Calu3 (cell line): Measurements from ENCODE around the gene IGFBP6. TPM values are rescaled to one million over a fixed set of nuclear protein-coding genes. Genes with fewer than 3 reads are reported as not detected.

Source experiments
- BruUV-seq: library from RNA; stranded (reverse); fragments of 400-500 nt; replicated peaks from 2 replicates; lab custom pipeline; 2021; lab: Mats Ljungman, UMichigan
- CTCF ChIA-PET: fragments of 300-600 bp; sonication (Branson Sonifier 250); formaldehyde crosslinking; loops from one replicate; lab custom pipeline; 2022; ENCODE audit warnings: antibody characterized with exemption; lab: Charles Lee
- DNase-seq: peaks from one replicate; pipeline ENCODE4 v3.0.0; 2022
- H3K27ac Mint-ChIP-seq: one replicate; pipeline ENCODE4 v1.8.0; 2022; ENCODE audit warnings: mixed read lengths; ENCODE audit not compliant: unreplicated experiment
- H3K27me3 Mint-ChIP-seq: one replicate; pipeline ENCODE4 v1.8.0; 2022; ENCODE audit warnings: mixed read lengths; ENCODE audit not compliant: unreplicated experiment
- H3K36me3 Mint-ChIP-seq: one replicate; pipeline ENCODE4 v1.8.0; 2022; ENCODE audit warnings: mild to moderate bottlenecking, moderate library complexity, mixed read lengths; ENCODE audit not compliant: insufficient read depth, unreplicated experiment
- H3K4me1 Mint-ChIP-seq: one replicate; pipeline ENCODE4 v1.8.0; 2022; ENCODE audit warnings: mild to moderate bottlenecking, low read depth, mixed read lengths; ENCODE audit not compliant: unreplicated experiment
- H3K4me3 Mint-ChIP-seq: one replicate; pipeline ENCODE4 v1.8.0; 2022; ENCODE audit warnings: mild to moderate bottlenecking, low read depth, moderate library complexity, mixed read lengths; ENCODE audit not compliant: unreplicated experiment
- H3K9me3 Mint-ChIP-seq: one replicate; pipeline ENCODE4 v1.8.0; 2022; ENCODE audit warnings: low read depth, mixed read lengths; ENCODE audit not compliant: unreplicated experiment
- CTCF ChIP-seq: fragments of 200-600 bp; IDR thresholded peaks from one replicate; pipeline ENCODE4 v1.8.0; 2022; ENCODE audit warnings: antibody characterized with exemption; ENCODE audit not compliant: unreplicated experiment
- intact Hi-C: fragments of 100-400 bp; cut with micrococcal nuclease; formaldehyde crosslinking; loops from one replicate; pipeline ENCODE4 v1.10.0; 2022; ENCODE audit not compliant: unreplicated experiment
- total RNA-seq: library from RNA; stranded (reverse); gene quantifications from 2 replicates; pipeline ENCODE4 v1.2.3, GENCODE V29; 2022

IGFBP6 gene
- total RNA-seq, 1 experiment from 2014 or later: 25.4 TPM

GRCh38 chr12:53100466-53101151 is 3.1 kb downstream of the IGFBP6 start:
- DNase-seq: no peak
- Mint-ChIP-seq H3K9me3 (no peaks in the 10 kb centered on the region), H3K27me3 (no peaks in the 10 kb centered on the region), H3K4me1 (peaks cover 28% of the 10 kb centered on the region), H3K4me3 (no peak overlapping the region), H3K27ac (no peak overlapping the region), H3K36me3 (peaks cover 31% of the 10 kb centered on the region)
- CTCF ChIA-PET: interaction anchor here (1.3 to 4.2 kb wide), 2 partner anchors 34 to 39 kb away, joined by 6 to 39 read pairs; no protein-coding TSS in a partner anchor
- no peak for TF ChIP-seq CTCF
- intact Hi-C loops: no loop called here
- BruUV-seq: no TSS peak

GRCh38 chr12:53101266-53101665 is 3.8 kb downstream of the IGFBP6 start:
- DNase-seq: no peak
- no peak overlapping the region for H3K4me3 Mint-ChIP-seq
- H3K27ac Mint-ChIP-seq: no peak overlapping the region
- no TSS peak for BruUV-seq
- H3K27me3 Mint-ChIP-seq: no peaks in the 10 kb centered on the region
- CTCF ChIA-PET: interaction anchor here (4.2 kb wide), 1 partner anchor 35 kb away, joined by 39 read pairs; no protein-coding TSS in a partner anchor
- H3K36me3 Mint-ChIP-seq: peaks cover 31% of the 10 kb centered on the region
- no peak for TF ChIP-seq CTCF
- H3K4me1 Mint-ChIP-seq: peaks cover 28% of the 10 kb centered on the region
- intact Hi-C loops: no loop called here
- H3K9me3 Mint-ChIP-seq: no peaks in the 10 kb centered on the region

GRCh38 chr12:53101931-53102781 is 4.7 kb downstream of the IGFBP6 start:
- no peak for DNase-seq
- Mint-ChIP-seq H3K4me1 (peaks cover 28% of the 10 kb centered on the region), H3K27ac (no peak overlapping the region), H3K9me3 (no peaks in the 10 kb centered on the region), H3K36me3 (peaks cover 25% of the 10 kb centered on the region), H3K27me3 (no peaks in the 10 kb centered on the region), H3K4me3 (no peak overlapping the region)
- no peak for TF ChIP-seq CTCF
- CTCF ChIA-PET: interaction anchor here (1.0 to 1.9 kb wide), 3 partner anchors 23 to 54 kb away, joined by 3 to 11 read pairs (median 3); partner anchors contain the start of gene SPRYD3
- intact Hi-C loops: no loop called here
- no TSS peak for BruUV-seq

- no peak within 1 kb of the TSS for H3K4me3 Mint-ChIP-seq
- H3K9me3 Mint-ChIP-seq: no peaks in the 10 kb centered on the region
- no TSS peak for BruUV-seq
- peaks cover 15% of the 10 kb centered on the region for H3K36me3 Mint-ChIP-seq
- intact Hi-C loops: no loop called here
- CTCF ChIA-PET: interaction anchor here (0.6 to 1.9 kb wide), 4 partner anchors 10 to 55 kb away, joined by 3 to 11 read pairs (median 4); partner anchors contain the start of gene SPRYD3
- peaks cover 27% of the 10 kb centered on the region for H3K4me1 Mint-ChIP-seq
- H3K27ac Mint-ChIP-seq: no peak within 1 kb of the TSS
- H3K27me3 Mint-ChIP-seq: no peaks in the 10 kb centered on the region
- TF ChIP-seq CTCF: no peak
- DNase-seq: no peak
These were observed 5.7 kb downstream of the IGFBP6 start, which contains the start of gene SOAT2 for GRCh38 chr12:53102883-53103807. SOAT2 (plus strand) TSS chr12:53103486; CDS start chr12:53103578, 92 bp downstream.
